NT2/D1 (cell line): ENCODE results near the gene SRRM2.

ENCODE experiments used
- YY1 ChIP-seq: IDR thresholded peaks from 2 replicates; pipeline ENCODE4 v1.6.1; 2011; ENCODE audit not compliant: insufficient read length, insufficient read depth
- ZNF274 ChIP-seq: IDR thresholded peaks from 2 replicates; pipeline ENCODE4 v1.6.1; 2011; ENCODE audit warnings: mild to moderate bottlenecking, low read depth, low read length

- TF ChIP-seq YY1 (no peak), ZNF274 (no peak)
These were observed 40.5 kb downstream of the SRRM2 start for GRCh38 chr16:2792940-2793339.
